Measurements from ENCODE around the gene PRKX.

GRCh38 chrX:3699821-3700381, 13.5 kb downstream of the PRKX start:
- no peak for TF ChIP-seq CTCF (tag by site-specific recombination; IDR thresholded peaks at IDR 0.05)
- TF ChIP-seq HOXD13 (CRISPR knock-in tag; IDR thresholded peaks at IDR 0.05; ENCODE audit: borderline replicate concordance) = no peak
- no peak for TF ChIP-seq ZNF426 (tag by site-specific recombination; IDR thresholded peaks at IDR 0.05)
- no peak for TF ChIP-seq MEIS1 (CRISPR knock-in tag; IDR thresholded peaks at IDR 0.05; ENCODE audit: borderline replicate concordance)
- no peak for TF ChIP-seq REST (tag by site-specific recombination; IDR thresholded peaks at IDR 0.05)
- TF ChIP-seq PRDM4 (tag by site-specific recombination; IDR thresholded peaks at IDR 0.05) = no peak
- TF ChIP-seq ZBTB17 (tag by site-specific recombination; IDR thresholded peaks at IDR 0.05) = no peak
